Breast epithelium (tissue), 4 donors: ENCODE data around the gene CHCT1. TPM values are rescaled to one million over a fixed set of nuclear protein-coding genes. Genes with fewer than 3 reads are reported as not detected.

Experiments
- DNase-seq, 2 donors: peaks; one replicate each; pipeline ENCODE4 v3.0.0-alpha.2; 2019; ENCODE audit warnings: low spot score in 2 of 2
- H3K27ac ChIP-seq, 2 donors: fragments of 200-600 bp; sonication (generic) in 1 of 2; one replicate each; pipeline ENCODE4 v1.5.1; 2016 to 2019; ENCODE audit warnings: mild to moderate bottlenecking in 1 of 2
- H3K27me3 ChIP-seq, 2 donors: fragments of 200-600 bp; sonication (generic) in 1 of 2; one replicate each; pipeline versions ENCODE4 v1.5.1 to v1.6.0; 2017 to 2019; ENCODE audit warnings: control low read depth in 1 of 2, mild to moderate bottlenecking in 1 of 2
- H3K36me3 ChIP-seq: fragments of 200-600 bp; one replicate; pipeline ENCODE4 v1.5.1; 2019
- H3K4me1 ChIP-seq, 2 donors: fragments of 200-600 bp; sonication (generic); one replicate each; pipeline ENCODE4 v1.5.1; 2016 to 2019; ENCODE audit warnings: control low read depth in 1 of 2
- H3K4me3 ChIP-seq, 3 donors: fragments of 200-600 bp; sonication (generic); 1 replicate in 2 of 3; 2 replicates in 1 of 3; pipeline ENCODE4 v1.5.1; 2016 to 2019; ENCODE audit warnings: mild to moderate bottlenecking in 3 of 3, moderate library complexity in 2 of 3
- H3K9me3 ChIP-seq, 2 donors: fragments of 200-600 bp; sonication (generic) in 1 of 2; one replicate each; pipeline ENCODE4 v1.5.1; 2016 to 2019; ENCODE audit warnings: control low read depth in 1 of 2
- CTCF ChIP-seq, 3 donors: fragments of 450-650 bp; IDR thresholded peaks; one replicate each; pipeline ENCODE4 v1.5.1; 2016 to 2017; ENCODE audit warnings: antibody characterized with exemption in 3 of 3, mild to moderate bottlenecking in 3 of 3, moderate library complexity in 3 of 3
- POLR2A ChIP-seq: fragments of 450-650 bp; IDR thresholded peaks from one replicate; pipeline ENCODE4 v1.6.1; 2016; ENCODE audit warnings: antibody characterized with exemption, mild to moderate bottlenecking, moderate library complexity
- POLR2AphosphoS5 ChIP-seq, 3 donors: sonication (generic); formaldehyde crosslinking; IDR thresholded peaks; one replicate each; pipeline ENCODE4 v1.6.1; 2017; ENCODE audit warnings: antibody characterized with exemption in 3 of 3
- intact Hi-C: fragments of 100-400 bp; cut with DNase I; formaldehyde crosslinking; loops from one replicate; pipeline ENCODE4 v1.15.1; 2023; ENCODE audit warnings: low total_unique reads
- total RNA-seq, 3 donors: library from RNA; depleted of rRNA; stranded (reverse); fragments of >200 nt; gene quantifications; one replicate each; pipeline ENCODE4 v1.1.0, GENCODE V29; 2016

The CHCT1 gene
- total RNA-seq, 3 donors from 2014 or later = 0.32 TPM; not detected in 2

- TF ChIP-seq CTCF (IDR thresholded peaks at IDR 0.05) (no peak), POLR2A (no peak), POLR2AphosphoS5 (IDR thresholded peaks at IDR 0.05) (no peak)
- no peaks in the 10 kb centered on the region for H3K36me3 ChIP-seq
- no peak for DNase-seq
These were observed 33.1 kb downstream of the CHCT1 start for GRCh38 chr17:60455378-60455777.

GRCh38 chr17:60457148-60457547 is 34.9 kb downstream of the CHCT1 start:
- H3K27ac ChIP-seq = no peak overlapping the region
- H3K27me3 ChIP-seq = no peaks in the 10 kb centered on the region
- no peaks in the 10 kb centered on the region for H3K9me3 ChIP-seq
- H3K4me1 ChIP-seq = no peaks in the 10 kb centered on the region
- no peak overlapping the region for H3K4me3 ChIP-seq
- no peaks in the 10 kb centered on the region for H3K36me3 ChIP-seq
- intact Hi-C loops = no loop called here
- TF ChIP-seq POLR2A (no peak), POLR2AphosphoS5 (IDR thresholded peaks at IDR 0.05) (no peak), CTCF (IDR thresholded peaks at IDR 0.05) (no peak)
- DNase-seq = no peak

More at GRCh38 chr17:60455378-60455777, 33.1 kb downstream of the CHCT1 start:
- H3K27ac ChIP-seq = no peak overlapping the region
- no peaks in the 10 kb centered on the region for H3K4me1 ChIP-seq
- H3K9me3 ChIP-seq = no peaks in the 10 kb centered on the region
- no peak overlapping the region for H3K4me3 ChIP-seq
- intact Hi-C loops = no loop called here
- no peaks in the 10 kb centered on the region for H3K27me3 ChIP-seq

GRCh38 chr17:60461584-60461983 is 39.3 kb downstream of the CHCT1 start:
- no peak for DNase-seq
- no peaks in the 10 kb centered on the region for H3K36me3 ChIP-seq
- H3K27ac ChIP-seq = no peak overlapping the region
- H3K4me3 ChIP-seq = no peak overlapping the region
- TF ChIP-seq POLR2A (no peak), CTCF (IDR thresholded peaks at IDR 0.05) (no peak), POLR2AphosphoS5 (IDR thresholded peaks at IDR 0.05) (no peak)
- no peaks in the 10 kb centered on the region for H3K9me3 ChIP-seq
- H3K4me1 ChIP-seq = no peaks in the 10 kb centered on the region
- H3K27me3 ChIP-seq = no peaks in the 10 kb centered on the region
- intact Hi-C loops = no loop called here

- Histone ChIP-seq H3K27ac (no peak overlapping the region), H3K36me3 (no peaks in the 10 kb centered on the region), H3K9me3 (no peaks in the 10 kb centered on the region), H3K4me3 (no peak overlapping the region), H3K4me1 (no peaks in the 10 kb centered on the region), H3K27me3 (no peaks in the 10 kb centered on the region)
- DNase-seq = no peak
- TF ChIP-seq POLR2AphosphoS5 (IDR thresholded peaks at IDR 0.05) (no peak), CTCF (IDR thresholded peaks at IDR 0.05) (no peak), POLR2A (no peak)
- intact Hi-C loops = no loop called here
These were observed 41.0 kb downstream of the CHCT1 start for GRCh38 chr17:60463157-60463835.

GRCh38 chr17:60464343-60464742 is 42.1 kb downstream of the CHCT1 start:
- TF ChIP-seq POLR2A (no peak), CTCF (IDR thresholded peaks at IDR 0.05) (no peak), POLR2AphosphoS5 (IDR thresholded peaks at IDR 0.05) (no peak)
- Histone ChIP-seq H3K4me1 (no peaks in the 10 kb centered on the region), H3K27ac (no peak overlapping the region), H3K4me3 (no peak overlapping the region), H3K9me3 (no peaks in the 10 kb centered on the region), H3K27me3 (no peaks in the 10 kb centered on the region), H3K36me3 (no peaks in the 10 kb centered on the region)
- no peak for DNase-seq
- intact Hi-C loops = no loop called here
